Measurements from ENCODE around the gene ITM2A.

Gene ITM2A

GRCh38 chrX:79366873-79367749 lies at the start of gene ITM2A:
Gene ITM2A, minus strand, starts transcription at chrX:79367334. Its CDS starts 119 bp downstream, at chrX:79367215.
- DNase-seq = peak; percentile 10

GRCh38 chrX:79415056-79415455 lies 47.9 kb upstream of the ITM2A start:
- DNase-seq = no peak

GRCh38 chrX:79413963-79414362 lies 46.8 kb upstream of the ITM2A start:
- no peak for DNase-seq

GRCh38 chrX:79412972-79413371 lies 45.8 kb upstream of the ITM2A start:
- peak; percentile 4 for DNase-seq

GRCh38 chrX:79412166-79412565 lies 45.0 kb upstream of the ITM2A start:
- DNase-seq = no peak

- no peak for DNase-seq
Measured at GRCh38 chrX:79409657-79410056, 42.5 kb upstream of the ITM2A start.

GRCh38 chrX:79408623-79409322 lies 41.6 kb upstream of the ITM2A start:
- DNase-seq = no peak

- no peak for DNase-seq
Measured at GRCh38 chrX:79400623-79401022, 33.5 kb upstream of the ITM2A start.

- no peak for DNase-seq
Measured at GRCh38 chrX:79375340-79375739, 8.2 kb upstream of the ITM2A start.

GRCh38 chrX:79371640-79372039 lies 4.5 kb upstream of the ITM2A start:
- DNase-seq = no peak

GRCh38 chrX:79371101-79371500 lies 4.0 kb upstream of the ITM2A start:
- no peak for DNase-seq

GRCh38 chrX:79369871-79370270 lies 2.7 kb upstream of the ITM2A start:
- DNase-seq = no peak

GRCh38 chrX:79368441-79368840 lies 1.3 kb upstream of the ITM2A start:
- DNase-seq = peak; percentile 48

- no peak for DNase-seq
Measured at GRCh38 chrX:79367907-79368306, 773 bp upstream of the ITM2A start.

- DNase-seq = no peak
Measured at GRCh38 chrX:79366556-79366872, 620 bp downstream of the ITM2A start.

- no peak for DNase-seq
Measured at GRCh38 chrX:79365591-79365990, 1.5 kb downstream of the ITM2A start.

- DNase-seq = no peak
Measured at GRCh38 chrX:79364306-79364705, 2.8 kb downstream of the ITM2A start.

- DNase-seq = no peak
Measured at GRCh38 chrX:79361192-79361870, 5.8 kb downstream of the ITM2A start.

GRCh38 chrX:79336869-79337815 lies 30.0 kb downstream of the ITM2A start:
- no peak for DNase-seq

- DNase-seq = no peak
Measured at GRCh38 chrX:79330022-79330421, 37.1 kb downstream of the ITM2A start.

- no peak for DNase-seq
Measured at GRCh38 chrX:79325263-79325958, 41.7 kb downstream of the ITM2A start.

Data from fibroblast of skin of right biceps (primary cell).